ENCODE data around the gene DIS3L2.

GRCh38 chr2:232085826-232086425, 124.4 kb downstream of the DIS3L2 start:
- no peak for TF ChIP-seq POLR2A (IDR thresholded peaks at IDR 0.05; ENCODE audit: low read depth, low read length)
- TF ChIP-seq POLR2AphosphoS5 (IDR thresholded peaks at IDR 0.05; ENCODE audit: low read depth, low read length) = no peak
- TF ChIP-seq TAF1 (IDR thresholded peaks at IDR 0.05; ENCODE audit: borderline replicate concordance, low read depth, low read length) = no peak

Measured in GM12892 (cell line).